GM19240 (cell line): ENCODE measurements around the gene NTSR2.
"Not testable (repeated sequence)": the region's sequence is repeated elsewhere in the genome, so short reads cannot be mapped to it uniquely, and the experiment has no call there.

Experiments
- DNase-seq: peaks from one replicate; pipeline ENCODE4 v3.0.0; 2011; ENCODE audit warnings: low spot score; ENCODE audit not compliant: insufficient read length

NTSR2 gene

DNA sequence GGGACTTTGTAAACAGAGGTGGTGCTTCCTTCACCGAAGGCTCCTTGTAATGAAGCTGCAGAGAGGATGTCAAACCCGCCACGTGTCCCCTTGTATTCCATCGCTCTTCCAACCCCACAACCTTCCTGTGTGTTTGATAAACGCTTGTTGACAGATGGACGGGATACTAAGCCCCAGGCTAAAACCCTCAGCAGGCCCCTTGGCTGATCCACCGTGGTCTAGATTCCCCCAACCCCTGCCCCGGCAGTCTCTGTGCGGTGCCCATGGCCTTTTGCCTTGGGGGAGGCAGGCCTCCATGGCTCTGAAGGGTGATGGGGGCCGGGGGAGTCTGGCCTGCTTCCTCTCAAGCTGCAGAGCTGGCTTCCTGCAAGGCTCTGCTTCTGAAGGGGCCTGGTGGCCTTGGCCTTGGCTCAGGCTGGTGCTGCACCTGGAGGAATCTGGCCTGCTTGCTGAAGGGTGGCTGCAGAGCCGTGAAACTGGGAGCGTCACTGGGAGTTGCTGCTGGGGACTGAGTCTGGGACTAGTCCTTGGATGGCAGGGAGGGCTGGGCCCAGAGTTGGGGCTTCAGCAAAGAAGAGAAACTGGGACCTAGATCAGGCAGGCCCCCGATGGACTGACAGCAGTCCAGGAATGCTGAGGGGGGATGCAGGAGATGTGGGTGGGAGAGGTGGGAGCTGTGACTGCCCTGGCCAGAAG is 9.6 kb upstream of the NTSR2 start:
- no peak for DNase-seq

- DNase-seq: no peak
These were observed 9.0 kb upstream of the NTSR2 start for GRCh38 chr2:11679016-11679415.

GRCh38 chr2:11678306-11678960 is 8.4 kb upstream of the NTSR2 start:
- DNase-seq: no peak

- DNase-seq: no peak
These were observed 7.4 kb upstream of the NTSR2 start for GRCh38 chr2:11677136-11678055.

DNA sequence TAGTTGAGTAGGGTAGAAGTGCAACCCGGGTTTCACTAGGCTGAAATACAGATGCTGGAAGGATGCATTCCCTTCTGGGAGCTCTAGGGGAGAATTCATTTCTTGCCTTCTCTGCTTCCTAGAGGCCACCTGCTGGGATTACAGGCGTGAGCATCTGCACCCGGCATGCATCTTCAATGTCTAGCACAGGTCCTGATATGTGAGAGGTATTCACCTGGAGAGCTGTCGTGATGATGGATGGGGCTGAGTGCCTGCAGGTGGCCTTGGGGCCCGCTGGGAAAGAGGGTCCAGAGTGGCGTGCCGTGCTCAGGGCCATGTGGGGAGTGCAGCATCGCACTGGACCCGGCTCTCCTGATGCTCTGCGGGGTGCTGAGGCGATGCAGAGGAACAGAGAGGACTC is 6.6 kb upstream of the NTSR2 start:
- DNase-seq: no peak

DNA sequence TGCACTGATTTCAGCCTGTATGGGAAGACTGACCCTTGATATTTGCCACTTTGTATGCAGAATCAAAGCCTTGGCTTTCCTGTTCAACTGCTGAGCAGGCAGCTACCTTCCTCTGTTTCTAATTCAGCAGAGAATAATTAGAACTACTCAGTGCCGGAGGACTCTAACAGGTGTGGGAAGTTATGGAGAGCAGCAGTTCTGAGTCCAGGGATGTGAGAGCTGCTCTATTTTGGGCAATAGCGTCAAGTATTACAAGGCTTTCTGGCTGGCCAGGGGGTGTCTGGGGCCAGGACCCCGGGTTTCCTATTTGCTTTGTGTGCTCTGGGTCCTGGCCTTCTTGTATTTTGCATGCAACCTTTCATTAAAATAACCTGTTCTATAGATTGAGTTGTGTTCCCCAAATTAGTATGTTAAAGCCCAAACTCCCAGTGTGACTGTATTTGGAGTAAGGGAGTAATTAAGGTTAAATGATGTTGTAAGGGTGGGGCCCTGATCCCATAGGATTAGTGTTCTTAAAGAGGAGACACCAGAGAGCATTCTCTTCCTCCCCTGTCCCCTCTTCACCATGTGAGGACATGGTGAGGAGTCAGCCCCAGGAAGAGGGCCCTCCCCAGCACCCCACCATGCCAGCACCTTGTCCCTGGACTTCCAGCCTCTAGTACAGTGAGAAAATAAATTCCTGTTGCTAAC is 5.6 kb upstream of the NTSR2 start:
- no peak for DNase-seq

- no peak for DNase-seq
These were observed 5.0 kb upstream of the NTSR2 start for GRCh38 chr2:11674983-11675382.

- DNase-seq: no peak
These were observed 2.4 kb upstream of the NTSR2 start for GRCh38 chr2:11672407-11672806.

- no peak for DNase-seq
These were observed 1.9 kb downstream of the NTSR2 start for GRCh38 chr2:11667866-11668637.

DNA sequence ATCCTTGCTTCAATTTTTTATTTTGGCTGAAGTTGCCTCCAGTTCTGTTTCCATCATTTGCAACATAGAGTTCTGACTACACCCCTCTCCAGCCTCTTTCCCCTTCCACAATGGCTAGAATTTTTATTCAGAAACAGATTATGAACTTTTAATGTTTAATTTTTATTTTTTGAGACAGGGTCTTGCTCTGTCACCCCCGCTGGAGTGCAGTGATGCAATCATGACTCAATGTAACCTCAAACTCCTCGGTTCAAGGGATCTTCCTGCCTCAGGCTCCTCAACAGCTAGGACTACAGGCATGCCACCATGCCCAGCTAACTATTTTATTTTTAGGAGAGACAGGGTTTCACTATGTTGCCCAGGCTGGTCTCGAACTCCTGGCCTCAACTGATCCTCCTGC is 2.8 kb downstream of the NTSR2 start:
- DNase-seq: no peak

DNA sequence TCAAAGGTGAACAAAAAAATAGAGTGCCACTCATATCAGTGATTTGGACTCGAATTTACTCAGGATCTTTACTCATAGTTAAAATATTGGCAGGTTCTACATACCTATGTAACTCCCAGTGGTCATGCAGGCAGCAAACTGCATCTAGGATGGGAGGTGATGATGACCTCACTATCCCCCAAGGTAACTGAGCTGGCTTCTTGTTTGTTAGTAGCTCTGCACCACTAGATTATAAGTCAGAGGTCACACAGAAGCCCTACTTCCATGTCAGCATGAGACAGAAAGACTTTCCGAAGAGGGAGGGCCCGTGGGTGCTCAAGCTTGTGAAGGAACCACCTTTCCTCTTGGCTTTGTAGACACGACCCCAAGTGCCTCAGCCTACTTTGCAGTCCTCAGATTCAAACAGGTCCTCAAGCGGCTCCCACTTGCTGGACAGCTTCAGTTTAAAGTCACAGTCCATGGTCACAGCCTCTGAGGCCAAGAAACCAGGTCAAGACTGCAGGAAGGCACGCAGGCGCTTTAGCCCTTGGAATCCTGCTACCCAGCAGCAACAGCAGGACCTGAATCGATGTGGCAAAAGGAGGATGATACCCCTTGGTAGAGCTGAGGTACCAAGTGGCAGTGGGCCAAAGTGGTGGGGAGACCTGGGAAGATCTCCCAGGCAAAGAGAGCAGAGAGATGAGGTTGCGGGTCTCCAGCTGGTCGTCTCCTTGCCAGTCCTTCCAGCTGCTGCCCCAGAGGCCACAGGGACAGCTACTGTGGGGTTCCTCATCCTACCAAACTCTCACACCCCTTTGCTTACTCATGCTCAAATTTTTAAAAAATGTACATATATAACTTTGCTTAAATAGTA is 4.3 kb downstream of the NTSR2 start:
- no peak for DNase-seq

DNA sequence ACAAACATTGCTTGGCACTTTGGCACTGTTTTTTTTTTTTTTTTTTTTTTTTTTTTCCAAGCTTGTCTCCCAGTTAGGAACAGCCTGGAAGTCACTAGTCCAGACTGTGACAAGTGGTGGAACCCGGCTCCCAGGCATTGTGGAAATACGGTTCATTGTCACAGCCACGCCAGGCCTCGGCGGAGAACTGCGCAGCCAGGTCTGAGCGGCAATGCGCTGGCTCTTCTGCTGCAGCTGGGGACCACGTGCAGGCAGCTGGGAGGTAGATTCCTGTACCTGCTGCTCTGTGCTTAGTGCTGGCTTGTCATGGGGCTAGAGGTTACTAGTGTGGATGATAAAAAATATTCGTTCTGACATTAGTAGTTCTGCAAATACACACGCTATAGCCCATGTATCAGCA is 5.0 kb downstream of the NTSR2 start:
- no peak for DNase-seq

DNA sequence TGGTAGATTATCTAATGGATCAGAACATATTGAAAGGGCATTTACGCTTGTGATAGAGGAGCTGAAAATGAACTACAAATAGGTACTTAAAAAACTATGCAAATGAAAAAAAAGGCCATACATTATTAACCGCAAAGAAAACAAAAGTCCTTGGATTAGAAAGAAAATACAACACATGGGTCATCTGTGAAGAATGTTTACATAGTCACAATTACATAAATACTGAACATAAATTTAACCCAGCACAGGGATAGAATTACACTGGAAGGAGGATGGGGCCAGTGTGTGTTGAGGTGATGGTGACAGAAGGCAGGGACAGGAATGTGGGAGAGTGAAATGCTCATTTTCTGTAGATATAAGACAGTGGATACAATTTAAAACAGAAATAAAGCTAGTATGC is 6.6 kb downstream of the NTSR2 start:
- DNase-seq: no peak

GRCh38 chr2:11662882-11663281 is 7.1 kb downstream of the NTSR2 start:
- DNase-seq: no peak

DNA sequence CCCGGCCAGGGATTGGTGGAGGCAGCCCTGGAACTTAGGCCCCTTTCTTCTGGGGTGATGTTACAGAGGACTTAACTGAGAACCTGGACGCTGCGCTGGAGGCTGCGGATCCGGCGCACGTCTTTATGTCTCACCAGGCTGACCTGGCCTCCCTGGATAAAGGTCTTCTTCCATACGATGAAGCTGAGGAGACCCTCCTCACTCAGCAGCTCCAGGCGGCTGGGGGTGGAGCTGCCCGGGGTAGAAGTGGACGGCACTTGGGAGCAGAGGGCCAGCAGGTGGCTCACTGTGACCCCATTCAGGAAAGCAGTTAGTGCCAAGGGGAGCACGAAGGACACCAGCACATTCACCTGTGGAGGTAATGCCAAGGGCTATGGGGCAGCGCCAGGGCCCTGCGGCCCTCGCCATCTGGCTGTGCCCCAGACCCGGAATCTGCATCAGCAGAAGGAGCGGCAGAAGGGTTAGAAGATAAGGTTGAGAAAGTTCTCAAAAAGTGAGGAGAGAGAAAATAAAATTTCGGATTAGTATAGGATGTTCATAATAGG is 8.0 kb downstream of the NTSR2 start:
- DNase-seq: no peak

DNA sequence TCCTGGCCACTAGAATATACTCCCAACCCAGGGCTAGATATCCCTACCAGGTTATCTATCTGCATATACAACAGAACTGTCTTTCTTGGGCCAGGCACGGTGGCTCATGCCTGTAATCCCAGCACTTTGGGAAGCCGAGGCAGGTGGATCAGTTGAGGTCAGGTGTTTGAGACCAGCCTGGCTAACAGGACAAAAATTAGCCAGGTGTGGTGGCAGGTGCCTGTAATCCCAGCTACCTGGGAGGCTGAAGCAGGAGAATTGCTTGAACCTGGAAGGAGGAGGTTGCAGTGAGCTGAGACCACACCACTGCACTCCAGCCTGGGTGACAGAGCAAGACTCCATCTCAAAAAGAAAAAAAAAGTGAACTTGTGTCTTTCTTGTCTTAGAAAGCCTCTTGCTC is 9.6 kb downstream of the NTSR2 start:
- not testable (repeated sequence) for DNase-seq

DNA sequence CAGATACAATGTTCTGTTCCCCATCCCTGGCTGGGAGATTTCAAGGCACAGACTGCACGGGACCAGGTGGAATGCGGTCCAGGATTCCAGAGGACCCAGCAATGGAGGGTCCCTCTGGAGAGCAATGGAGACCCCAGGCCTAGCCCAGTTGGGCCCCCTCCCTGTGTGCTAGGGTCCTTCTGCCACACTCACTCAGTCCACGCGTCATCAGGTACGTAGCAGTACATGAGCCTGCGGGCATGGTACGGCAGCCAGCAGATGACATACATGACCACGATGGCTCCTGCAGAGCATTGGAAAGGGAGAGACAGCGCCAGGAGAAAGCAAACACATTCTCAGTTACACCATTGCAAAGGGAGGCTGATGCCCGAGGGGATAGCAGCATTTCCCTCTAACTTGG is 10.1 kb downstream of the NTSR2 start:
- DNase-seq: no peak

DNA sequence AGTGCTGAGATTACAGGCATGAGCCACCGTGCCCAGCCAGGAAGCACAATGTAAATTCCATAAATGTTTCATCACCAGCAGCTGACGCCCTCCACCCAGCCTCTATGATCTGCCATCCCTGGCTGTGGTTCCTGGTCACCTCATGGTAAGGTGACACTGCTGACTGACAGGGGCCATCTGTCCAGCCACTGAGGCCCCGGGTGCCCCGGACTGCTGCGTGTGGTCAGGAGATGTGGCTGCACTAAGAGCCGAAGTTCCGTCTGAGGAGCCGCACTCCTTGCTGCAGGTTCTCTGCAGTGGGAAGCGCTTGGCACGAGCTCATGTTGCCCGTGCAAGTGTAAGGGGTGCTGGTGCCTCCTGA is 10.9 kb downstream of the NTSR2 start:
- no peak for DNase-seq

GRCh38 chr2:11658208-11659114 is 11.5 kb downstream of the NTSR2 start:
- DNase-seq: no peak
